ENCODE data around the gene PLA2G4F.
"Not testable (repeated sequence)": the region's sequence is repeated elsewhere in the genome, so short reads cannot be mapped to it uniquely, and the experiment has no call there.

Gene PLA2G4F

GRCh38 chr15:42092398-42093318 lies 63.8 kb downstream of the PLA2G4F start:
- DNase-seq = no peak

DNA sequence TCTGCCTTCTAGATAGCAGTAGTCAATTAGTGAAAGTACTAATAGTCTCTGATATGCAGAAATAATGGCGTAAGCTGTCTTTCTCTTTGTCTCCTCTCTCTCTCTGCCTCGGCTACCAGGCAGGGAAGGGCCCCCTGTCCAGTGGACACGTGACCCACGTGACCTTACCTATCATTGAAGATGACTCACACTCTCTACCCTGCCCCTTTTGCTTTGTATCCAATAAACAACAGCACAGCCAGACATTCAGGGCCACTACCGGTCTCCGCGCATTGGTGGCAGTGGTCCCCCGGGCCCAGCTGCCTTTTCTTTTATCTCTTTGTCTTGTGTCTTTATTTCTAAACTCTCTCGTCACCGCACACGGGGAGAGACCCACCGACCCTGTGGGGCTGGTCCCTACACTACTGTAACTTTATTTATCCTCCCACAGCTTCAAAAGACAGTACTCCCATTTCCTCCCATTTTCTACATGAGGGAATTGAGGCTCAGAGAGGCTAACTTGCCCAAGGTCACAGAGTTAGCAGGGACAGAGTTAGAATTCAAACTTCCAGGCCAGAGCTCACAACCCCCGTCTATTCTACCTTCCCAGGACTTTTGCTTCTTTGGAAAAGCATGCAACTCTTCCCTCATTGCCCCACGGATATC lies 64.6 kb downstream of the PLA2G4F start:
- not testable (repeated sequence) for DNase-seq

GRCh38 chr15:42090781-42091180 lies 65.7 kb downstream of the PLA2G4F start:
- no peak for DNase-seq

GRCh38 chr15:42090370-42090769 lies 66.1 kb downstream of the PLA2G4F start:
- DNase-seq = no peak

GRCh38 chr15:42089942-42090341 lies 66.5 kb downstream of the PLA2G4F start:
- DNase-seq = no peak
